PC-9 (cell line): Measurements from ENCODE around the gene CNTNAP2. TPM values are rescaled to one million over a fixed set of nuclear protein-coding genes. Genes with fewer than 3 reads are reported as not detected.
"Not testable (repeated sequence)": the region's sequence is repeated elsewhere in the genome, so short reads cannot be mapped to it uniquely, and the experiment has no call there.

ENCODE experiments used
- BruUV-seq: library from RNA; stranded (reverse); fragments of 400-500 nt; replicated peaks from 2 replicates; lab custom pipeline; 2021; lab: Mats Ljungman, UMichigan
- CTCF ChIA-PET: fragments of 300-600 bp; sonication (Branson Sonifier 250); formaldehyde crosslinking; loops from one replicate; lab custom pipeline; 2022; ENCODE audit warnings: antibody characterized with exemption; lab: Charles Lee
- POLR2A ChIA-PET: fragments of 300-600 bp; sonication (Branson Sonifier 250); formaldehyde crosslinking; loops from one replicate; lab custom pipeline; 2022; ENCODE audit warnings: antibody characterized with exemption; ENCODE audit not compliant: unreplicated experiment; lab: Charles Lee
- DNase-seq, 2 experiments: peaks; one replicate each; pipeline versions ENCODE4 v3.0.0 to v3.0.0-alpha.2; 2015 to 2022; ENCODE audit warnings: mixed read lengths in 1 of 2
- H2AFZ ChIP-seq: fragments of 200-600 bp; sonication (generic); 2 replicates; pipeline ENCODE4 v1.8.1; 2017; ENCODE audit warnings: antibody characterized with exemption
- H3F3A ChIP-seq: fragments of 200-600 bp; sonication (generic); 2 replicates; pipeline ENCODE4 v1.8.1; 2017; ENCODE audit warnings: antibody characterized with exemption, mild to moderate bottlenecking, low read depth; ENCODE audit not compliant: insufficient read depth
- H3K27ac ChIP-seq: fragments of 200-600 bp; sonication (generic); 2 replicates; pipeline ENCODE4 v1.6.1; 2016; ENCODE audit warnings: mixed run types
- H3K27me3 ChIP-seq: fragments of 200-600 bp; sonication (generic); 2 replicates; pipeline ENCODE4 v1.6.1; 2016; ENCODE audit warnings: low read depth, mixed run types; ENCODE audit not compliant: insufficient read depth
- H3K36me3 ChIP-seq: fragments of 200-600 bp; sonication (generic); 2 replicates; pipeline ENCODE4 v1.6.1; 2016; ENCODE audit warnings: low read depth, mixed run types
- H3K4me1 ChIP-seq: fragments of 200-600 bp; sonication (generic); replicated peaks from 2 replicates; pipeline ENCODE4 v1.6.1; 2016; ENCODE audit warnings: mixed run types; ENCODE audit not compliant: insufficient read depth
- H3K4me2 ChIP-seq: fragments of 200-600 bp; sonication (generic); 2 replicates; pipeline ENCODE4 v1.6.1; 2017; ENCODE audit warnings: mixed run types
- H3K4me3 ChIP-seq: fragments of 200-600 bp; sonication (generic); 2 replicates; pipeline ENCODE4 v1.6.1; 2016; ENCODE audit warnings: mixed run types
- H3K79me2 ChIP-seq: fragments of 200-600 bp; sonication (generic); 2 replicates; pipeline ENCODE4 v1.6.1; 2017; ENCODE audit warnings: low read depth, mixed run types
- H3K9me2 ChIP-seq: fragments of 200-600 bp; sonication (generic); 2 replicates; pipeline ENCODE4 v1.8.1; 2017; ENCODE audit warnings: mild to moderate bottlenecking; ENCODE audit not compliant: insufficient read depth
- H3K9me3 ChIP-seq: fragments of 200-600 bp; sonication (generic); 2 replicates; pipeline ENCODE4 v1.8.1; 2016; ENCODE audit warnings: low read depth; ENCODE audit not compliant: insufficient read depth
- H4K20me1 ChIP-seq: fragments of 200-600 bp; sonication (generic); 2 replicates; pipeline ENCODE4 v1.8.1; 2017; ENCODE audit not compliant: insufficient read depth
- CTCF ChIP-seq: fragments of 200-600 bp; sonication (generic); conservative IDR thresholded peaks from 2 replicates; pipeline ENCODE4 v1.6.1; 2017; ENCODE audit warnings: mixed run types, antibody characterized with exemption, mild to moderate bottlenecking, moderate library complexity
- EZH2 ChIP-seq: fragments of 200-600 bp; sonication (generic); IDR thresholded peaks from 2 replicates; pipeline ENCODE4 v1.8.0; 2017; ENCODE audit warnings: antibody characterized with exemption, low read depth
- intact Hi-C: fragments of 100-400 bp; cut with micrococcal nuclease; formaldehyde crosslinking; loops from one replicate; pipeline ENCODE4 v1.10.0; 2022; ENCODE audit not compliant: unreplicated experiment
- total RNA-seq: library from RNA; stranded (reverse); gene quantifications from 2 replicates; pipeline ENCODE4 v1.2.3, GENCODE V29; 2021

The CNTNAP2 gene
- total RNA-seq, 1 experiment from 2014 or later: not detected

GRCh38 chr7:146176860-146177259, 60.3 kb downstream of the CNTNAP2 start:
- no peak overlapping the region for H3K4me2 ChIP-seq
- BruUV-seq: no TSS peak
- no peak for TF ChIP-seq EZH2
- no peak for TF ChIP-seq CTCF
- intact Hi-C loops: no loop called here
- no peaks in the 10 kb centered on the region for H3K4me1 ChIP-seq
- H3K27ac ChIP-seq: no peak overlapping the region
- H3K79me2 ChIP-seq: no peaks in the 10 kb centered on the region
- H3K36me3 ChIP-seq: no peaks in the 10 kb centered on the region
- ChIA-PET CTCF (no interaction called here), POLR2A (no interaction called here)
- H2AFZ ChIP-seq: no peak overlapping the region
- no peaks in the 10 kb centered on the region for H4K20me1 ChIP-seq
- no peaks in the 10 kb centered on the region for H3F3A ChIP-seq
- no peak for DNase-seq
- no peaks in the 10 kb centered on the region for H3K27me3 ChIP-seq
- no peaks in the 10 kb centered on the region for H3K9me2 ChIP-seq
- H3K4me3 ChIP-seq: no peak overlapping the region
- no peaks in the 10 kb centered on the region for H3K9me3 ChIP-seq

GRCh38 chr7:146177301-146177700, 60.7 kb downstream of the CNTNAP2 start:
- no peaks in the 10 kb centered on the region for H3F3A ChIP-seq
- H3K79me2 ChIP-seq: no peaks in the 10 kb centered on the region
- H3K9me3 ChIP-seq: no peaks in the 10 kb centered on the region
- H3K27me3 ChIP-seq: no peaks in the 10 kb centered on the region
- no peak for TF ChIP-seq EZH2
- no peak for TF ChIP-seq CTCF
- H3K9me2 ChIP-seq: no peaks in the 10 kb centered on the region
- no peak overlapping the region for H3K4me2 ChIP-seq
- no peak for DNase-seq
- ChIA-PET CTCF (no interaction called here), POLR2A (no interaction called here)
- no peaks in the 10 kb centered on the region for H3K36me3 ChIP-seq
- no peak overlapping the region for H3K4me3 ChIP-seq
- intact Hi-C loops: no loop called here
- no peak overlapping the region for H2AFZ ChIP-seq
- no peak overlapping the region for H3K27ac ChIP-seq
- no peaks in the 10 kb centered on the region for H3K4me1 ChIP-seq
- no peaks in the 10 kb centered on the region for H4K20me1 ChIP-seq
- BruUV-seq: no TSS peak

GRCh38 chr7:146185844-146186243, 69.2 kb downstream of the CNTNAP2 start:
- H3K27me3 ChIP-seq: no peaks in the 10 kb centered on the region
- H3K4me3 ChIP-seq: no peak overlapping the region
- H3F3A ChIP-seq: no peaks in the 10 kb centered on the region
- no peak overlapping the region for H3K27ac ChIP-seq
- no peaks in the 10 kb centered on the region for H4K20me1 ChIP-seq
- no peaks in the 10 kb centered on the region for H3K9me2 ChIP-seq
- no peak overlapping the region for H3K4me2 ChIP-seq
- H3K36me3 ChIP-seq: no peaks in the 10 kb centered on the region
- BruUV-seq: no TSS peak
- H2AFZ ChIP-seq: no peak overlapping the region
- H3K79me2 ChIP-seq: no peaks in the 10 kb centered on the region
- CTCF ChIA-PET: interaction anchor here (0.6 kb wide), 1 partner anchor 627 kb away, joined by 3 read pairs; no protein-coding TSS in a partner anchor
- TF ChIP-seq CTCF: no peak
- no peak for TF ChIP-seq EZH2
- no peaks in the 10 kb centered on the region for H3K9me3 ChIP-seq
- intact Hi-C loops: no loop called here
- POLR2A ChIA-PET: no interaction called here
- H3K4me1 ChIP-seq: no peaks in the 10 kb centered on the region
- no peak for DNase-seq

- BruUV-seq, H3K9me3 ChIP-seq, H3K27ac ChIP-seq, H3K27me3 ChIP-seq, H4K20me1 ChIP-seq, H3K9me2 ChIP-seq, H2AFZ ChIP-seq, H3K36me3 ChIP-seq, H3K79me2 ChIP-seq, DNase-seq, H3F3A ChIP-seq, CTCF ChIA-PET, intact Hi-C loops, H3K4me2 ChIP-seq, POLR2A ChIA-PET, H3K4me3 ChIP-seq, H3K4me1 ChIP-seq: not testable (repeated sequence)
Measured at GRCh38 chr7:146191428-146191827, 74.8 kb downstream of the CNTNAP2 start.
